Measurements from ENCODE around the gene NUP210. TPM values are rescaled to one million over a fixed set of nuclear protein-coding genes. Genes with fewer than 3 reads are reported as not detected.

NUP210 gene
- total and polyA plus RNA-seq, 2 experiments from 2014 or later: 13.8 to 73.9 TPM

GRCh38 chr3:13281507-13282357 lies 138.4 kb downstream of the NUP210 start:
- H3K36me3 Mint-ChIP-seq (ENCODE audit: low read depth): peaks cover 13% of the 10 kb centered on the region
- H3K4me1 Mint-ChIP-seq: peaks cover 23% of the 10 kb centered on the region
- H3K9me3 Mint-ChIP-seq: peaks cover 16% of the 10 kb centered on the region
- no peaks in the 10 kb centered on the region for H4K20me1 ChIP-seq (replicated peaks; ENCODE audit: insufficient read depth)
- TF ChIP-seq EZH2phosphoT487 (IDR thresholded peaks at IDR 0.05; ENCODE audit: unreplicated experiment) (no peak), EZH2 (IDR thresholded peaks at IDR 0.05; ENCODE audit: low read depth, unreplicated experiment) (peak; percentile 24), ZNF331 (CRISPR knock-in tag; IDR thresholded peaks at IDR 0.05; ENCODE audit: low read depth) (no peak), ZNF462 (CRISPR knock-in tag; IDR thresholded peaks at IDR 0.05) (no peak), NANOG (IDR thresholded peaks at IDR 0.05; ENCODE audit: borderline replicate concordance) (no peak), CTCF (conservative IDR thresholded peaks at IDR 0.05; ENCODE audit: low read depth in 2 of 2) (no peak), POLR2AphosphoS5 (IDR thresholded peaks at IDR 0.05; ENCODE audit: low read depth) (no peak)
- DNase-seq (ENCODE audit: low spot score): peak; percentile 64
- no peaks in the 10 kb centered on the region for H3F3A ChIP-seq (replicated peaks; ENCODE audit: low read depth)
- H3K27me3 Mint-ChIP-seq (ENCODE audit: insufficient read depth, low read depth, poor library complexity): peaks cover 32% of the 10 kb centered on the region
- H3K79me2 ChIP-seq (replicated peaks; ENCODE audit: insufficient read depth): no peaks in the 10 kb centered on the region
- peak; percentile 39 for ATAC-seq
- H3K27ac Mint-ChIP-seq: no peak overlapping the region
- H3K9me2 ChIP-seq (ENCODE audit: insufficient read depth): no peaks in the 10 kb centered on the region
- H3K4me3 ChIP-seq: peak overlapping the region; percentile 71
- no peaks in the 10 kb centered on the region for H3K36me3 ChIP-seq (ENCODE audit: insufficient read depth)
- H3K4me3 Mint-ChIP-seq: peak overlapping the region; percentile 79
- H3K27ac ChIP-seq (ENCODE audit: low read depth): no peak overlapping the region
- peak overlapping the region; percentile 92 for H3K4me2 ChIP-seq
- peak overlapping the region; percentile 69; the same call in 1 of the 2 replicates for H2AFZ ChIP-seq
- H3K27me3 ChIP-seq (ENCODE audit: insufficient read depth): peaks cover 29% of the 10 kb centered on the region
- H3K4me1 ChIP-seq (ENCODE audit: insufficient read depth): peaks cover 5% of the 10 kb centered on the region

All from GM23338 (cell line).